IMR-90 (cell line): ENCODE data around the gene SLC5A11. TPM values are rescaled to one million over a fixed set of nuclear protein-coding genes. Genes with fewer than 3 reads are reported as not detected.
A peak's percentile ranks its signal among the peaks of the same experiment; 100 is the strongest.

Source experiments
- ATAC-seq: fragments of 200-7000 bp; cut with Tn5 transposase; 2 replicates; pipeline ENCODE4 v1.9.1; 2020; ENCODE audit warnings: low read depth, mild to moderate bottlenecking, moderate library complexity
- BruUV-seq: library from RNA; stranded (reverse); fragments of 400-500 nt; replicated peaks from 2 replicates; lab custom pipeline; 2021; lab: Mats Ljungman, UMichigan
- CTCF ChIA-PET: fragments of 300-600 bp; formaldehyde crosslinking; extraction: SDS; loops from one replicate; lab custom pipeline; 2021; ENCODE audit warnings: antibody characterized with exemption; lab: Yijun Ruan, JAX
- POLR2A ChIA-PET: fragments of 300-600 bp; sonication (Branson Sonifier 250); formaldehyde crosslinking; loops from one replicate; lab custom pipeline; 2022; ENCODE audit warnings: antibody characterized with exemption; ENCODE audit not compliant: unreplicated experiment; lab: Charles Lee
- DNase-seq: peaks from one replicate; pipeline ENCODE4 v3.0.0; 2013
- H2AFZ ChIP-seq: replicated peaks from 2 replicates; pipeline ENCODE3; 2013; ENCODE audit warnings: low read length, mild to moderate bottlenecking; ENCODE audit not compliant: poor library complexity
- H2AK5ac ChIP-seq: 2 replicates; pipeline ENCODE4 v1.6.1; 2013; ENCODE audit warnings: low read depth, low read length, inconsistent platforms
- H2AK9ac ChIP-seq: replicated peaks from 2 replicates; pipeline ENCODE3; 2013; ENCODE audit warnings: mild to moderate bottlenecking, low read depth, low read length, moderate library complexity; ENCODE audit not compliant: poor library complexity
- H2BK120ac ChIP-seq: 2 replicates; pipeline ENCODE4 v1.6.1; 2013; ENCODE audit warnings: low read depth, low read length, inconsistent platforms
- H2BK15ac ChIP-seq: 3 replicates; pipeline ENCODE4 v1.6.1; 2013; ENCODE audit warnings: low read depth, low read length, inconsistent platforms
- H2BK20ac ChIP-seq: 2 replicates; pipeline ENCODE4 v1.6.1; 2013; ENCODE audit warnings: low read depth, mild to moderate bottlenecking, inconsistent platforms, low read length, moderate library complexity
- H2BK5ac ChIP-seq: 2 replicates; pipeline ENCODE4 v1.6.1; 2013; ENCODE audit warnings: mild to moderate bottlenecking, low read depth, low read length, inconsistent platforms; ENCODE audit not compliant: poor library complexity, severe bottlenecking
- H3K14ac ChIP-seq: replicated peaks from 2 replicates; pipeline ENCODE4 v1.6.1; 2013; ENCODE audit warnings: low read depth, low read length, inconsistent platforms
- H3K18ac ChIP-seq: 2 replicates; pipeline ENCODE4 v1.6.1; 2013; ENCODE audit warnings: low read depth, low read length, control low read depth
- H3K23ac ChIP-seq: 2 replicates; pipeline ENCODE4 v1.6.1; 2013; ENCODE audit warnings: low read depth, low read length, inconsistent platforms
- H3K27ac ChIP-seq: 2 replicates; pipeline ENCODE4 v1.5.1; 2013; ENCODE audit warnings: mild to moderate bottlenecking, control low read depth, low read length; ENCODE audit not compliant: insufficient read depth
- H3K27me3 ChIP-seq: 2 replicates; pipeline ENCODE4 v1.6.1; 2013; ENCODE audit warnings: low read length; ENCODE audit not compliant: control insufficient read depth, insufficient read depth
- H3K36me3 ChIP-seq: 2 replicates; pipeline ENCODE4 v1.6.1; 2013; ENCODE audit warnings: low read length, mixed read lengths; ENCODE audit not compliant: control insufficient read depth, insufficient read depth
- H3K4ac ChIP-seq: 2 replicates; pipeline ENCODE4 v1.6.1; 2013; ENCODE audit warnings: low read depth, low read length, inconsistent platforms
- H3K4me1 ChIP-seq: 2 replicates; pipeline ENCODE4 v1.6.1; 2013; ENCODE audit warnings: low read length, mixed read lengths; ENCODE audit not compliant: control insufficient read depth, insufficient read depth
- H3K4me2 ChIP-seq: 2 replicates; pipeline ENCODE4 v1.6.1; 2013; ENCODE audit warnings: low read depth, mild to moderate bottlenecking, control low read depth, low read length, moderate library complexity
- H3K4me3 ChIP-seq: 2 replicates; pipeline ENCODE4 v1.5.1; 2013; ENCODE audit warnings: low read depth, mild to moderate bottlenecking, control low read depth, low read length, moderate library complexity; ENCODE audit not compliant: insufficient read depth
- H3K56ac ChIP-seq: 2 replicates; pipeline ENCODE4 v1.6.1; 2013; ENCODE audit warnings: low read length, inconsistent platforms; ENCODE audit not compliant: insufficient read depth; ENCODE audit errors: extremely low read depth
- H3K79me1 ChIP-seq, 2 experiments: 2 replicates each; pipeline ENCODE4 v1.6.1; 2013; ENCODE audit warnings: low read length in 2 of 2, inconsistent platforms in 1 of 2, low read depth in 1 of 2
- H3K9ac ChIP-seq: 2 replicates; pipeline ENCODE4 v1.6.1; 2013; ENCODE audit warnings: low read depth, low read length, control low read depth
- H3K9me1 ChIP-seq: 2 replicates; pipeline ENCODE4 v1.6.1; 2013; ENCODE audit warnings: low read length, inconsistent platforms; ENCODE audit not compliant: insufficient read depth
- H3K9me3 ChIP-seq: 2 replicates; pipeline ENCODE4 v1.6.1; 2013; ENCODE audit warnings: low read length; ENCODE audit not compliant: control insufficient read depth, insufficient read depth
- H4K20me1 ChIP-seq: 2 replicates; pipeline ENCODE4 v1.6.1; 2013; ENCODE audit warnings: low read length, inconsistent platforms; ENCODE audit not compliant: insufficient read depth
- H4K5ac ChIP-seq: 2 replicates; pipeline ENCODE4 v1.6.1; 2013; ENCODE audit warnings: mild to moderate bottlenecking, low read depth, low read length, control low read depth
- H4K8ac ChIP-seq, 2 experiments: 2 replicates each; pipeline ENCODE4 v1.6.1; 2013; ENCODE audit warnings: low read depth in 2 of 2, low read length in 2 of 2, control low read depth in 1 of 2, inconsistent platforms in 1 of 2
- H4K91ac ChIP-seq: 2 replicates; pipeline ENCODE4 v1.6.1; 2013; ENCODE audit warnings: low read depth, low read length, inconsistent platforms; ENCODE audit not compliant: insufficient read depth
- BHLHE40 ChIP-seq: fragments of 150-350 bp; IDR thresholded peaks from 2 replicates; pipeline ENCODE4 v1.6.1; 2016; ENCODE audit warnings: mild to moderate bottlenecking, low read depth, low read length
- CEBPB ChIP-seq: IDR thresholded peaks from 2 replicates; pipeline ENCODE4 v1.6.1; 2012; ENCODE audit warnings: low read depth, low read length, improper control_type of control experiment
- CHD1 ChIP-seq: IDR thresholded peaks from 2 replicates; pipeline ENCODE4 v1.6.1; 2012; ENCODE audit warnings: low read depth, low read length, improper control_type of control experiment
- FOS ChIP-seq: fragments of 150-350 bp; IDR thresholded peaks from 2 replicates; pipeline ENCODE4 v1.6.1; 2016; ENCODE audit warnings: low read depth, low read length
- MAFK ChIP-seq: IDR thresholded peaks from 2 replicates; pipeline ENCODE4 v1.6.1; 2012; ENCODE audit warnings: low read depth, low read length, improper control_type of control experiment
- MAZ ChIP-seq: IDR thresholded peaks from 2 replicates; pipeline ENCODE4 v1.6.1; 2012; ENCODE audit warnings: low read depth, mild to moderate bottlenecking, low read length, improper control_type of control experiment, moderate library complexity, borderline replicate concordance
- MXI1 ChIP-seq: IDR thresholded peaks from 2 replicates; pipeline ENCODE4 v1.6.1; 2012; ENCODE audit warnings: low read depth, mild to moderate bottlenecking, low read length, moderate library complexity, borderline replicate concordance
- NFE2L2 ChIP-seq: fragments of 150-350 bp; IDR thresholded peaks from 2 replicates; pipeline ENCODE4 v1.6.1; 2016; ENCODE audit warnings: low read depth, mild to moderate bottlenecking, low read length
- POLR2A ChIP-seq: IDR thresholded peaks from 2 replicates; pipeline ENCODE4 v1.6.1; 2012; ENCODE audit warnings: mild to moderate bottlenecking, low read depth, low read length
- RAD21 ChIP-seq: IDR thresholded peaks from 2 replicates; pipeline ENCODE4 v1.6.1; 2012; ENCODE audit warnings: low read length, improper control_type of control experiment
- RCOR1 ChIP-seq: IDR thresholded peaks from 2 replicates; pipeline ENCODE4 v1.6.1; 2012; ENCODE audit warnings: mild to moderate bottlenecking, low read length, improper control_type of control experiment; ENCODE audit not compliant: insufficient replicate concordance
- RFX5 ChIP-seq: IDR thresholded peaks from 2 replicates; pipeline ENCODE4 v1.8.0; 2012; ENCODE audit warnings: low read depth, mild to moderate bottlenecking, low read length, moderate library complexity
- SMC3 ChIP-seq: fragments of 150-350 bp; IDR thresholded peaks from 2 replicates; pipeline ENCODE4 v1.6.1; 2016; ENCODE audit warnings: low read depth, mild to moderate bottlenecking, antibody characterized with exemption, low read length, moderate library complexity
- WGBS, 2 experiments: methylation state at CpG; one replicate each; pipeline versions ENCODE4 v1.1.5 to v1.1.7; 2013; ENCODE audit warnings: missing lambda C conversion rate in 2 of 2; ENCODE audit not compliant: insufficient read length in 1 of 2; ENCODE audit errors: extremely low coverage in 2 of 2; 5-methylcytosine and 5-hydroxymethylcytosine counted together
- dilution Hi-C: fragments of 300-500 bp; cut with HindIII; formaldehyde crosslinking; loops from one replicate; pipeline ENCODE4 v1.14.3; 2018; ENCODE audit warnings: low sequenced_read_pairs; ENCODE audit not compliant: unreplicated experiment
- in situ Hi-C: fragments of 300-500 bp; cut with MboI; formaldehyde crosslinking; loops from 3 replicates; pipeline ENCODE4 v1.14.3; 2019; ENCODE audit warnings: low sequenced_read_pairs, inconsistent platforms, mixed read lengths
- intact Hi-C: fragments of 100-400 bp; cut with micrococcal nuclease; formaldehyde crosslinking; loops from 2 replicates; pipeline ENCODE4 v1.10.0; 2022
- polyA plus RNA-seq, 3 experiments: library from polyadenylated mRNA; depleted of rRNA; stranded (reverse); fragments of >200 nt; gene quantifications; 2 replicates each; pipeline ENCODE4 v1.2.3, GENCODE V29; 2012; ENCODE audit warnings: low replicate concordance in 1 of 3
- total RNA-seq: library from RNA; depleted of rRNA; stranded (reverse); fragments of >200 nt; gene quantifications from 2 replicates; pipeline ENCODE4 v1.2.3, GENCODE V29; 2012
- TF ChIP-seq, protein P1 (sequence below): fragments of 150-350 bp; IDR thresholded peaks from 2 replicates; pipeline ENCODE4 v1.6.1; 2016; ENCODE audit warnings: low read depth, mild to moderate bottlenecking, low read length, moderate library complexity, borderline replicate concordance
- TF ChIP-seq, protein P2 (sequence below): conservative IDR thresholded peaks from 2 replicates; pipeline ENCODE4 v1.5.1; 2012; ENCODE audit warnings: mild to moderate bottlenecking, low read depth, low read length, improper control_type of control experiment
- TF ChIP-seq, protein P3 (sequence below): fragments of 150-350 bp; IDR thresholded peaks from 2 replicates; pipeline ENCODE4 v1.6.1; 2017; ENCODE audit warnings: mild to moderate bottlenecking, antibody characterized with exemption, low read length, low read depth

The SLC5A11 gene
- total and polyA plus RNA-seq, 2 of the 4 experiments (the other 2 are of a cell fraction) = under 0.01 TPM; not detected in 1

DNA sequence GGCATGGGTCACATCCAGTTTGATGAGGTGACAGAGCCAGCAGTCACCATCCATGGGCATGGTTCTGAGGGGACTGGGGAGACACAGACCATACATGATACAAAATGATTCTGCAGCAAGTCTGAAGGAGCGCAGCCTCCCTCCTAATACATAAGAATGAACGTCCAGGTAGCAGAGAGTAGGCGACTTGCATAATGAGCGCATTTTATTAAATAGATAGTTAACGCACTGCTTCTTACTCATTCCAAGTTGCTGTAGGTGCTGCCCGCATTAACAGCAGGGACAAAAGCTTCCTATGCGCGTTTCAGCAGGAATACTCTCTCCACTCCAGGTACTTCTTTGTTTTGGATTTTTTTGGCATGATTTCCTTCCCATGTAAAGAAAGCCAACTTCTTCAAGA, 73.8 kb downstream of the SLC5A11 start:
- Histone ChIP-seq H2BK5ac (no peak overlapping the region), H3K4me2 (no peak overlapping the region), H4K8ac (no peak overlapping the region), H3K4ac (no peak overlapping the region), H3K18ac (no peak overlapping the region), H4K20me1 (peaks cover 8% of the 10 kb centered on the region; the same call in 1 of the 2 replicates), H3K9me1 (peaks cover 16% of the 10 kb centered on the region), H3K56ac (no peak overlapping the region), H2BK20ac (no peak overlapping the region), H3K27me3 (no peaks in the 10 kb centered on the region), H2AK9ac (no peak overlapping the region), H3K9me3 (no peaks in the 10 kb centered on the region), H3K14ac (no peak overlapping the region), H3K23ac (no peak overlapping the region), H3K36me3 (peaks cover 52% of the 10 kb centered on the region), H3K27ac (no peak overlapping the region), H3K4me1 (no peaks in the 10 kb centered on the region), H3K9ac (no peak overlapping the region), H3K4me3 (no peak overlapping the region), H2BK120ac (no peak overlapping the region), H4K5ac (no peak overlapping the region), H2AK5ac (no peak overlapping the region), H3K79me1 (peaks cover 13 to 42% of the 10 kb centered on the region in 2 experiments), H2BK15ac (no peak overlapping the region), H4K91ac (no peak overlapping the region), H2AFZ (no peak overlapping the region)
- in situ Hi-C loops (no loop called here), intact Hi-C loops (no loop called here), dilution Hi-C loops (no loop called here)
- BruUV-seq = TSS peak; percentile 90
- DNase-seq = no peak
- POLR2A ChIA-PET = no interaction called here
- WGBS, 2 experiments = 94% methylated on average over 5 of the region's 8 CpGs; no CpG with 5 or more reads in 1 of the 2 experiments
- ATAC-seq = no peak
- TF ChIP-seq NFE2L2 (no peak), POLR2A (no peak), MAFK (no peak), CHD1 (no peak), MXI1 (no peak), MAZ (no peak), FOS (no peak), BHLHE40 (no peak), RCOR1 (no peak), RAD21 (no peak), SMC3 (no peak), CEBPB (no peak), RFX5 (no peak)
- TF ChIP-seq, protein P1, sequence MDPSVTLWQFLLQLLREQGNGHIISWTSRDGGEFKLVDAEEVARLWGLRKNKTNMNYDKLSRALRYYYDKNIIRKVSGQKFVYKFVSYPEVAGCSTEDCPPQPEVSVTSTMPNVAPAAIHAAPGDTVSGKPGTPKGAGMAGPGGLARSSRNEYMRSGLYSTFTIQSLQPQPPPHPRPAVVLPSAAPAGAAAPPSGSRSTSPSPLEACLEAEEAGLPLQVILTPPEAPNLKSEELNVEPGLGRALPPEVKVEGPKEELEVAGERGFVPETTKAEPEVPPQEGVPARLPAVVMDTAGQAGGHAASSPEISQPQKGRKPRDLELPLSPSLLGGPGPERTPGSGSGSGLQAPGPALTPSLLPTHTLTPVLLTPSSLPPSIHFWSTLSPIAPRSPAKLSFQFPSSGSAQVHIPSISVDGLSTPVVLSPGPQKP = no peak
- TF ChIP-seq, protein P2, sequence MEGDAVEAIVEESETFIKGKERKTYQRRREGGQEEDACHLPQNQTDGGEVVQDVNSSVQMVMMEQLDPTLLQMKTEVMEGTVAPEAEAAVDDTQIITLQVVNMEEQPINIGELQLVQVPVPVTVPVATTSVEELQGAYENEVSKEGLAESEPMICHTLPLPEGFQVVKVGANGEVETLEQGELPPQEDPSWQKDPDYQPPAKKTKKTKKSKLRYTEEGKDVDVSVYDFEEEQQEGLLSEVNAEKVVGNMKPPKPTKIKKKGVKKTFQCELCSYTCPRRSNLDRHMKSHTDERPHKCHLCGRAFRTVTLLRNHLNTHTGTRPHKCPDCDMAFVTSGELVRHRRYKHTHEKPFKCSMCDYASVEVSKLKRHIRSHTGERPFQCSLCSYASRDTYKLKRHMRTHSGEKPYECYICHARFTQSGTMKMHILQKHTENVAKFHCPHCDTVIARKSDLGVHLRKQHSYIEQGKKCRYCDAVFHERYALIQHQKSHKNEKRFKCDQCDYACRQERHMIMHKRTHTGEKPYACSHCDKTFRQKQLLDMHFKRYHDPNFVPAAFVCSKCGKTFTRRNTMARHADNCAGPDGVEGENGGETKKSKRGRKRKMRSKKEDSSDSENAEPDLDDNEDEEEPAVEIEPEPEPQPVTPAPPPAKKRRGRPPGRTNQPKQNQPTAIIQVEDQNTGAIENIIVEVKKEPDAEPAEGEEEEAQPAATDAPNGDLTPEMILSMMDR = no peak
- TF ChIP-seq, protein P3, sequence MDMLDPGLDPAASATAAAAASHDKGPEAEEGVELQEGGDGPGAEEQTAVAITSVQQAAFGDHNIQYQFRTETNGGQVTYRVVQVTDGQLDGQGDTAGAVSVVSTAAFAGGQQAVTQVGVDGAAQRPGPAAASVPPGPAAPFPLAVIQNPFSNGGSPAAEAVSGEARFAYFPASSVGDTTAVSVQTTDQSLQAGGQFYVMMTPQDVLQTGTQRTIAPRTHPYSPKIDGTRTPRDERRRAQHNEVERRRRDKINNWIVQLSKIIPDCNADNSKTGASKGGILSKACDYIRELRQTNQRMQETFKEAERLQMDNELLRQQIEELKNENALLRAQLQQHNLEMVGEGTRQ = no peak
- CTCF ChIA-PET = interaction anchor here (0.7 kb wide), 1 partner anchor 14 kb away, joined by 3 read pairs; no protein-coding TSS in a partner anchor
